OCI-LY7 (cell line): Measurements from ENCODE around the gene ZNF778. TPM values are rescaled to one million over a fixed set of nuclear protein-coding genes. Genes with fewer than 3 reads are reported as not detected.
A peak's percentile ranks its signal among the peaks of the same experiment; 100 is the strongest.
"Not testable (repeated sequence)": the region's sequence is repeated elsewhere in the genome, so short reads cannot be mapped to it uniquely, and the experiment has no call there.

Experiments used
- BruUV-seq: library from RNA; stranded (reverse); fragments of 400-500 nt; replicated peaks from 2 replicates; lab custom pipeline; 2021; lab: Mats Ljungman, UMichigan
- CTCF ChIA-PET: fragments of 300-600 bp; sonication (Branson Sonifier 250); formaldehyde crosslinking; loops from one replicate; lab custom pipeline; 2022; ENCODE audit warnings: antibody characterized with exemption; ENCODE audit not compliant: unreplicated experiment; lab: Charles Lee
- POLR2A ChIA-PET: fragments of 300-600 bp; sonication (Branson Sonifier 250); formaldehyde crosslinking; loops from one replicate; lab custom pipeline; 2022; ENCODE audit warnings: antibody characterized with exemption; lab: Charles Lee
- DNase-seq: peaks from one replicate; pipeline ENCODE4 v3.0.0-alpha.2; 2015; ENCODE audit warnings: low spot score
- H2AFZ ChIP-seq: fragments of 200-600 bp; sonication (generic), shearing (Covaris generic); 2 replicates; pipeline ENCODE4 v1.6.1; 2014; ENCODE audit warnings: mild to moderate bottlenecking, antibody characterized with exemption, low read length, moderate library complexity
- H3K27ac ChIP-seq: fragments of 200-600 bp; sonication (generic); 2 replicates; pipeline ENCODE4 v1.5.1; 2014; ENCODE audit warnings: mixed run types, low read depth, mild to moderate bottlenecking, moderate library complexity, low read length, inconsistent platforms; ENCODE audit not compliant: poor library complexity, severe bottlenecking
- H3K36me3 ChIP-seq: fragments of 200-600 bp; sonication (generic); 2 replicates; pipeline ENCODE4 v1.6.1; 2014; ENCODE audit warnings: mild to moderate bottlenecking, antibody characterized with exemption, low read length, moderate library complexity, mixed read lengths; ENCODE audit not compliant: insufficient read depth
- H3K4me1 ChIP-seq: fragments of 200-600 bp; sonication (generic); 2 replicates; pipeline ENCODE4 v1.5.1; 2014; ENCODE audit warnings: mild to moderate bottlenecking, low read length; ENCODE audit not compliant: insufficient read depth, poor library complexity, severe bottlenecking
- H3K4me2 ChIP-seq: fragments of 200-600 bp; sonication (generic); 2 replicates; pipeline ENCODE4 v1.6.1; 2014; ENCODE audit warnings: mild to moderate bottlenecking, low read length
- H3K4me3 ChIP-seq: fragments of 200-600 bp; sonication (generic); 2 replicates; pipeline ENCODE4 v1.5.1; 2014; ENCODE audit warnings: mild to moderate bottlenecking, low read depth, low read length; ENCODE audit not compliant: poor library complexity, severe bottlenecking
- H3K79me2 ChIP-seq: fragments of 200-600 bp; sonication (generic); 2 replicates; pipeline ENCODE4 v1.6.1; 2016; ENCODE audit warnings: low read depth, mild to moderate bottlenecking, low read length, moderate library complexity, mixed read lengths; ENCODE audit not compliant: insufficient read depth
- H3K9me2 ChIP-seq: fragments of 200-600 bp; sonication (generic); 2 replicates; pipeline ENCODE4 v1.6.1; 2016; ENCODE audit warnings: mild to moderate bottlenecking, low read length, mixed read lengths; ENCODE audit not compliant: insufficient read depth
- H3K9me3 ChIP-seq: fragments of 200-600 bp; sonication (generic); 2 replicates; pipeline ENCODE4 v1.6.1; 2014; ENCODE audit warnings: mild to moderate bottlenecking, mixed run types, low read length, mixed read lengths
- H4K20me1 ChIP-seq: fragments of 200-600 bp; sonication (generic); 2 replicates; pipeline ENCODE4 v1.6.1; 2014; ENCODE audit warnings: mild to moderate bottlenecking, antibody characterized with exemption, low read length, moderate library complexity, mixed read lengths; ENCODE audit not compliant: insufficient read depth
- CTCF ChIP-seq: fragments of 200-600 bp; sonication (generic); conservative IDR thresholded peaks from 2 replicates; pipeline ENCODE4 v1.5.1; 2014; ENCODE audit warnings: mild to moderate bottlenecking, antibody characterized with exemption, low read length, moderate library complexity, mixed read lengths
- EZH2phosphoT487 ChIP-seq: fragments of 200-600 bp; sonication (generic); IDR thresholded peaks from 2 replicates; pipeline ENCODE4 v1.6.1; 2018; ENCODE audit warnings: low read depth, borderline replicate concordance, mild to moderate bottlenecking, mixed run types, antibody characterized with exemption, low read length, moderate library complexity, mixed read lengths
- intact Hi-C: fragments of 100-400 bp; cut with micrococcal nuclease; formaldehyde crosslinking; loops from one replicate; pipeline ENCODE4 v1.10.0; 2022; ENCODE audit not compliant: unreplicated experiment
- total RNA-seq, 2 experiments: library from RNA; depleted of rRNA in 1 of 2; stranded (reverse); fragments of >200 nt in 1 of 2; shearing (Covaris generic) in 1 of 2; gene quantifications; 2 replicates each; pipeline ENCODE4 v1.2.3, GENCODE V29; 2014 to 2022

ZNF778 gene
- total RNA-seq, 2 experiments from 2014 or later, result 9.4 to 9.9 TPM

- no peak for DNase-seq
- intact Hi-C loops, result no loop called here
- no peak overlapping the region for H2AFZ ChIP-seq
- CTCF ChIA-PET, result no interaction called here
- no peaks in the 10 kb centered on the region for H3K9me2 ChIP-seq
- no peak overlapping the region for H3K27ac ChIP-seq
- no peak overlapping the region for H3K4me2 ChIP-seq
- BruUV-seq, result no TSS peak
- H3K36me3 ChIP-seq, result peaks cover 64% of the 10 kb centered on the region
- TF ChIP-seq EZH2phosphoT487 (no peak), CTCF (no peak)
- POLR2A ChIA-PET, result no interaction called here
- H3K4me1 ChIP-seq, result no peaks in the 10 kb centered on the region
- no peak overlapping the region for H3K4me3 ChIP-seq
- no peaks in the 10 kb centered on the region; the same call in 1 of the 2 replicates for H3K9me3 ChIP-seq
- no peaks in the 10 kb centered on the region for H3K79me2 ChIP-seq
- no peaks in the 10 kb centered on the region for H4K20me1 ChIP-seq
These were observed 49.1 kb downstream of the ZNF778 start for GRCh38 chr16:89266521-89267134.

GRCh38 chr16:89267746-89268145, 50.2 kb downstream of the ZNF778 start:
- H3K4me3 ChIP-seq, H4K20me1 ChIP-seq, H3K4me2 ChIP-seq, H3K27ac ChIP-seq, CTCF ChIA-PET, H3K79me2 ChIP-seq, H2AFZ ChIP-seq, intact Hi-C loops, H3K4me1 ChIP-seq, DNase-seq, POLR2A ChIA-PET, H3K9me2 ChIP-seq, H3K9me3 ChIP-seq: not testable (repeated sequence)
- peaks cover 75% of the 10 kb centered on the region for H3K36me3 ChIP-seq
- TSS peak; percentile 89 for BruUV-seq

- Histone ChIP-seq H4K20me1 (no peaks in the 10 kb centered on the region), H3K9me3 (no peaks in the 10 kb centered on the region), H3K4me3 (no peak overlapping the region), H3K9me2 (no peaks in the 10 kb centered on the region), H3K4me1 (no peaks in the 10 kb centered on the region), H3K36me3 (peaks cover 82% of the 10 kb centered on the region), H3K79me2 (no peaks in the 10 kb centered on the region), H3K27ac (no peak overlapping the region), H3K4me2 (no peak overlapping the region), H2AFZ (no peak overlapping the region)
- ChIA-PET CTCF (no interaction called here), POLR2A (interaction anchor here (0.6 kb wide), 1 partner anchor 275 kb away, joined by 5 read pairs; no protein-coding TSS in a partner anchor)
- no peak for DNase-seq
- BruUV-seq, result no TSS peak
- no peak for TF ChIP-seq EZH2phosphoT487
- TF ChIP-seq CTCF, result no peak
- intact Hi-C loops, result no loop called here
These were observed 51.1 kb downstream of the ZNF778 start for GRCh38 chr16:89268585-89268984.
